Endothelial cell of umbilical vein (primary cell): ENCODE data around the gene RANBP17. TPM values are rescaled to one million over a fixed set of nuclear protein-coding genes. Genes with fewer than 3 reads are reported as not detected.

Experiments
- BruUV-seq: library from RNA; stranded (reverse); fragments of 400-500 nt; replicated peaks from 2 replicates; lab custom pipeline; 2021; lab: Mats Ljungman, UMichigan
- CTCF ChIA-PET: fragments of 300-600, 350-600 bp; sonication (Branson Sonifier 250); formaldehyde crosslinking; loops from one replicate; lab custom pipeline; 2021; ENCODE audit warnings: antibody characterized with exemption, inconsistent platforms; lab: Charles Lee
- POLR2A ChIA-PET: fragments of 300-600, 350-600 bp; sonication (Branson Sonifier 250); formaldehyde crosslinking; loops from one replicate; lab custom pipeline; 2021; ENCODE audit warnings: antibody characterized with exemption, inconsistent platforms; lab: Charles Lee
- DNase-seq: peaks from one replicate; pipeline ENCODE4 v3.0.0-alpha.2; 2011; ENCODE audit warnings: low read depth, low spot score
- FAIRE-seq: peaks from 2 replicates; lab custom pipeline; 2011; peaks lifted over from hg19 to GRCh38; lab: Jason Lieb, UNC
- H2AFZ ChIP-seq: 2 replicates; pipeline ENCODE4 v1.6.0; 2012; ENCODE audit warnings: low read depth, low read length, control low read depth, inconsistent platforms
- H3K27ac ChIP-seq: 2 replicates; pipeline ENCODE4 v1.5.1; 2011; ENCODE audit warnings: low read depth, mild to moderate bottlenecking, control low read depth, low read length, moderate library complexity; ENCODE audit not compliant: insufficient read depth
- H3K27me3 ChIP-seq, 2 experiments: 2 replicates each; pipeline versions ENCODE4 v1.6.0 to v1.6.1; 2011; ENCODE audit warnings: low read length in 2 of 2, mixed read lengths in 1 of 2; ENCODE audit not compliant: control insufficient read depth in 2 of 2, insufficient read depth in 2 of 2
- H3K36me3 ChIP-seq, 2 experiments: 2 replicates in 1 of 2; 3 replicates in 1 of 2; pipeline ENCODE4 v1.5.1; 2011; ENCODE audit warnings: low read length in 2 of 2, mild to moderate bottlenecking in 1 of 2, moderate library complexity in 1 of 2; ENCODE audit not compliant: control insufficient read depth in 2 of 2, insufficient read depth in 2 of 2; ENCODE audit errors: extremely low read depth in 1 of 2
- H3K4me1 ChIP-seq: 3 replicates; pipeline ENCODE4 v1.5.1; 2011; ENCODE audit warnings: mild to moderate bottlenecking, low read length; ENCODE audit not compliant: control insufficient read depth, insufficient read depth; ENCODE audit errors: extremely low read depth
- H3K4me2 ChIP-seq: 2 replicates; pipeline ENCODE4 v1.6.1; 2011; ENCODE audit warnings: low read length, control low read depth, mixed read lengths; ENCODE audit not compliant: insufficient read depth
- H3K4me3 ChIP-seq, 3 experiments: fragments of 200-600 bp in 1 of 3; sonication (generic), shearing (Covaris generic) in 1 of 3; replicated peaks in 1 of 3; 2 replicates each; pipeline ENCODE4 v1.5.1; 2011 to 2016; ENCODE audit warnings: control low read depth in 3 of 3, low read length in 3 of 3, mild to moderate bottlenecking in 2 of 3, inconsistent platforms in 1 of 3, low read depth in 1 of 3, moderate library complexity in 1 of 3; ENCODE audit not compliant: insufficient read depth in 1 of 3
- H3K79me2 ChIP-seq: 2 replicates; pipeline ENCODE4 v1.6.0; 2012; ENCODE audit warnings: low read length, inconsistent platforms; ENCODE audit not compliant: control insufficient read depth, insufficient read depth
- H3K9ac ChIP-seq: replicated peaks from 2 replicates; pipeline ENCODE3; 2011; ENCODE audit warnings: low read length, control low read depth; ENCODE audit not compliant: insufficient read depth; ENCODE audit errors: extremely low read depth
- H3K9me1 ChIP-seq: replicated peaks from 3 replicates; pipeline ENCODE4 v1.6.0; 2011; ENCODE audit warnings: mild to moderate bottlenecking, low read length; ENCODE audit not compliant: control insufficient read depth, insufficient read depth; ENCODE audit errors: extremely low read depth
- H3K9me3 ChIP-seq: replicated peaks from 2 replicates; pipeline ENCODE4 v1.5.1; 2012; ENCODE audit warnings: low read length, inconsistent platforms; ENCODE audit not compliant: control insufficient read depth, insufficient read depth
- H4K20me1 ChIP-seq: replicated peaks from 2 replicates; pipeline ENCODE3; 2011; ENCODE audit warnings: mild to moderate bottlenecking, low read length; ENCODE audit not compliant: control insufficient read depth, insufficient read depth; ENCODE audit errors: extremely low read depth
- EZH2 ChIP-seq: IDR thresholded peaks from 2 replicates; pipeline ENCODE4 v1.6.1; 2012; ENCODE audit warnings: borderline replicate concordance, low read depth, mild to moderate bottlenecking, moderate library complexity, low read length, inconsistent platforms; ENCODE audit not compliant: severe bottlenecking
- FOS ChIP-seq: IDR thresholded peaks from 2 replicates; pipeline ENCODE4 v1.6.1; 2011; ENCODE audit warnings: mild to moderate bottlenecking, low read length, moderate library complexity, borderline replicate concordance; ENCODE audit not compliant: insufficient read depth
- GATA2 ChIP-seq: IDR thresholded peaks from 2 replicates; pipeline ENCODE4 v1.7.0; 2011; ENCODE audit warnings: low read depth, mild to moderate bottlenecking, moderate library complexity, mixed read lengths, low read length; ENCODE audit not compliant: insufficient read length, insufficient read depth
- JUN ChIP-seq: IDR thresholded peaks from 2 replicates; pipeline ENCODE4 v1.6.1; 2011; ENCODE audit warnings: borderline replicate concordance, low read depth; ENCODE audit not compliant: insufficient read length, insufficient read depth
- MYC ChIP-seq: IDR thresholded peaks from one replicate; pipeline ENCODE4 v1.6.1; 2011; ENCODE audit warnings: mild to moderate bottlenecking, low read depth, low read length
- POLR2A ChIP-seq: IDR thresholded peaks from 2 replicates; pipeline ENCODE4 v1.6.1; 2012; ENCODE audit warnings: low read depth, mild to moderate bottlenecking, control low read depth, low read length
- POLR2AphosphoS5 ChIP-seq: IDR thresholded peaks from 2 replicates; pipeline ENCODE4 v1.6.1; 2012; ENCODE audit warnings: low read depth, mild to moderate bottlenecking, control low read depth, low read length, moderate library complexity; ENCODE audit not compliant: insufficient read depth
- dilution Hi-C: fragments of 300-500 bp; cut with MboI; formaldehyde crosslinking; loops from one replicate; pipeline ENCODE4 v1.15.0; 2019; ENCODE audit warnings: low sequenced_read_pairs; ENCODE audit not compliant: extremely low pct_ligation_motif_present
- intact Hi-C: fragments of 100-400 bp; cut with micrococcal nuclease; formaldehyde crosslinking; loops from one replicate; pipeline ENCODE4 v1.10.0; 2022
- polyA plus RNA-seq, 4 experiments: library from polyadenylated mRNA; depleted of rRNA in 3 of 4; stranded (reverse) in 3 of 4; unstranded in 1 of 4; fragments of >200 nt; gene quantifications; 2 replicates each; pipeline versions ENCODE4 v1.2.1 to v1.2.3, GENCODE V29; 2011 to 2012; ENCODE audit warnings: missing spikeins in 1 of 4
- total RNA-seq: library from RNA; stranded (reverse); gene quantifications from 2 replicates; pipeline ENCODE4 v1.2.3, GENCODE V29; 2021
- TF ChIP-seq, protein P1 (sequence below): IDR thresholded peaks from 2 replicates; pipeline ENCODE4 v1.6.1; 2011; ENCODE audit not compliant: insufficient read depth, insufficient read length
- TF ChIP-seq, protein P2 (sequence below), 2 donors: IDR thresholded peaks; 1 replicate in 1 of 2; 2 replicates in 1 of 2; pipeline ENCODE4 v1.5.1; 2011; ENCODE audit warnings: low read length in 2 of 2, mild to moderate bottlenecking in 2 of 2, moderate library complexity in 2 of 2, control low read depth in 1 of 2, inconsistent platforms in 1 of 2, low read depth in 1 of 2; ENCODE audit not compliant: insufficient read depth in 1 of 2; ENCODE audit errors: extremely low read depth in 1 of 2

Gene RANBP17
- total and polyA plus RNA-seq, 2 donors (not counting 3 experiments of a cell fraction or from before 2014, with no cell fraction given): 5.6 to 13.6 TPM

DNA sequence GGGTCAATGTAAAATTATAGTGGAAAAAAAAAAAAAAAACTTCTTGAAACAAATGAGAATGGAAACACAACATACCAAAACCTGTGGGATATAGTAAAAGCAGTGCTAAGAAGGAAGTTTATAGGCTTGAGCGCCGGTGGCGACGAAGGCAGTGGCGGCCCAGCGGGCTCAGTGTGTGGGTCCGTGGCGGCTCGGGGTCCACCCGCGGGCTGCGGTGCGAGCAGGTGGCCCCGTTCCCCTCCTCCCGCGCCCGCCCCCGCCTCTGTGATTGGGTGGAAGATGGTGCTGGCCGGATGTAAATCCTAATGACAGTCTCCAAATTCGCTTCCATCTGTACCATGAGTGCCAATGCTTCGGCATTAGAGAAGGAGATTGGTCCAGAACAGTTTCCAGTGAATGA lies 389.7 kb downstream of the RANBP17 start:
- Histone ChIP-seq H3K27ac (no peak overlapping the region), H4K20me1 (no peaks in the 10 kb centered on the region), H2AFZ (no peak overlapping the region), H3K36me3 (no peaks in the 10 kb centered on the region), H3K9me3 (no peaks in the 10 kb centered on the region), H3K4me1 (no peaks in the 10 kb centered on the region), H3K27me3 (no peaks in the 10 kb centered on the region), H3K4me2 (no peak overlapping the region), H3K9me1 (no peaks in the 10 kb centered on the region), H3K9ac (no peak overlapping the region), H3K4me3 (no peak overlapping the region), H3K79me2 (no peaks in the 10 kb centered on the region)
- no TSS peak for BruUV-seq
- ChIA-PET POLR2A (no interaction called here), CTCF (no interaction called here)
- TF ChIP-seq MYC (no peak), GATA2 (no peak), POLR2A (no peak), POLR2AphosphoS5 (no peak), JUN (no peak), EZH2 (no peak), FOS (no peak)
- TF ChIP-seq, protein P1, sequence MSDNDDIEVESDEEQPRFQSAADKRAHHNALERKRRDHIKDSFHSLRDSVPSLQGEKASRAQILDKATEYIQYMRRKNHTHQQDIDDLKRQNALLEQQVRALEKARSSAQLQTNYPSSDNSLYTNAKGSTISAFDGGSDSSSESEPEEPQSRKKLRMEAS: no peak
- TF ChIP-seq, protein P2, sequence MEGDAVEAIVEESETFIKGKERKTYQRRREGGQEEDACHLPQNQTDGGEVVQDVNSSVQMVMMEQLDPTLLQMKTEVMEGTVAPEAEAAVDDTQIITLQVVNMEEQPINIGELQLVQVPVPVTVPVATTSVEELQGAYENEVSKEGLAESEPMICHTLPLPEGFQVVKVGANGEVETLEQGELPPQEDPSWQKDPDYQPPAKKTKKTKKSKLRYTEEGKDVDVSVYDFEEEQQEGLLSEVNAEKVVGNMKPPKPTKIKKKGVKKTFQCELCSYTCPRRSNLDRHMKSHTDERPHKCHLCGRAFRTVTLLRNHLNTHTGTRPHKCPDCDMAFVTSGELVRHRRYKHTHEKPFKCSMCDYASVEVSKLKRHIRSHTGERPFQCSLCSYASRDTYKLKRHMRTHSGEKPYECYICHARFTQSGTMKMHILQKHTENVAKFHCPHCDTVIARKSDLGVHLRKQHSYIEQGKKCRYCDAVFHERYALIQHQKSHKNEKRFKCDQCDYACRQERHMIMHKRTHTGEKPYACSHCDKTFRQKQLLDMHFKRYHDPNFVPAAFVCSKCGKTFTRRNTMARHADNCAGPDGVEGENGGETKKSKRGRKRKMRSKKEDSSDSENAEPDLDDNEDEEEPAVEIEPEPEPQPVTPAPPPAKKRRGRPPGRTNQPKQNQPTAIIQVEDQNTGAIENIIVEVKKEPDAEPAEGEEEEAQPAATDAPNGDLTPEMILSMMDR (IDR thresholded peaks at IDR 0.05; ENCODE audit: extremely low read depth in 1 of 2, insufficient read depth in 1 of 2, low read depth in 1 of 2, low read length in 2 of 2): no peak
- FAIRE-seq: no peak
- DNase-seq: no peak
- intact Hi-C loops: no loop called here
- dilution Hi-C loops: no loop called here
